ENCODE measurements around the gene SNRPD2.
A peak's percentile ranks its signal among the peaks of the same experiment; 100 is the strongest.

SNRPD2 gene

DNA sequence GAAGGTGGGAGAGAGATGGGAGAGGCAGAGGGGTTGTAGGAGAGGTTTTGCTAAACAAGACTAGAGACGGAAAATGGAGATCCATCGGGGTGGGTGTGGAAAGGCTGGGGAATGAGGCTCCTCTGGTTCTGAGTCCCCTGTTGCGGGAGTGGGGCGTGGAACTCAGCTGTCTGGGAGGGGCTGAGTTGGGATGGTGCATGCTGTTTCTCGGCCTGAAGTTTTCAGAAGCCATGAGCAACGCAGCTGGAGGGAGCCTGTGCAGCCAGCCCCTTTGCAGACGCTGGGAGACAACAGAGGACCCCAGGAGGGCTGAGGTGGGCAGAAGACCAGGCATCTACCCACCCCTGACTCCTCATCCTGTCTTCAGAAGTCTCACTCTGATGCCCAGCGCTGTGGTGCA, 31.1 kb downstream of the SNRPD2 start:
- no peak overlapping the region for H3K4me3 ChIP-seq (ENCODE audit: low read depth, low read length)
- TF ChIP-seq, protein P1, sequence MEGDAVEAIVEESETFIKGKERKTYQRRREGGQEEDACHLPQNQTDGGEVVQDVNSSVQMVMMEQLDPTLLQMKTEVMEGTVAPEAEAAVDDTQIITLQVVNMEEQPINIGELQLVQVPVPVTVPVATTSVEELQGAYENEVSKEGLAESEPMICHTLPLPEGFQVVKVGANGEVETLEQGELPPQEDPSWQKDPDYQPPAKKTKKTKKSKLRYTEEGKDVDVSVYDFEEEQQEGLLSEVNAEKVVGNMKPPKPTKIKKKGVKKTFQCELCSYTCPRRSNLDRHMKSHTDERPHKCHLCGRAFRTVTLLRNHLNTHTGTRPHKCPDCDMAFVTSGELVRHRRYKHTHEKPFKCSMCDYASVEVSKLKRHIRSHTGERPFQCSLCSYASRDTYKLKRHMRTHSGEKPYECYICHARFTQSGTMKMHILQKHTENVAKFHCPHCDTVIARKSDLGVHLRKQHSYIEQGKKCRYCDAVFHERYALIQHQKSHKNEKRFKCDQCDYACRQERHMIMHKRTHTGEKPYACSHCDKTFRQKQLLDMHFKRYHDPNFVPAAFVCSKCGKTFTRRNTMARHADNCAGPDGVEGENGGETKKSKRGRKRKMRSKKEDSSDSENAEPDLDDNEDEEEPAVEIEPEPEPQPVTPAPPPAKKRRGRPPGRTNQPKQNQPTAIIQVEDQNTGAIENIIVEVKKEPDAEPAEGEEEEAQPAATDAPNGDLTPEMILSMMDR (IDR thresholded peaks at IDR 0.05; ENCODE audit: low read depth, low read length) = no peak
- no peak for DNase-seq

GRCh38 chr19:45659096-45659729, 32.5 kb downstream of the SNRPD2 start:
- H3K4me3 ChIP-seq (ENCODE audit: low read depth, low read length) = no peak overlapping the region
- H3K4me1 ChIP-seq = no peaks in the 10 kb centered on the region
- H3K9me3 ChIP-seq = no peaks in the 10 kb centered on the region
- TF ChIP-seq, protein P1 (IDR thresholded peaks at IDR 0.05; ENCODE audit: low read depth, low read length) = no peak
- no peaks in the 10 kb centered on the region for H3K27me3 ChIP-seq
- DNase-seq = no peak
- no peaks in the 10 kb centered on the region for H3K36me3 ChIP-seq

More for the DNA sequence above, 31.1 kb downstream of the SNRPD2 start:
- no peaks in the 10 kb centered on the region for H3K27me3 ChIP-seq
- no peaks in the 10 kb centered on the region for H3K36me3 ChIP-seq
- no peaks in the 10 kb centered on the region for H3K9me3 ChIP-seq
- H3K4me1 ChIP-seq = no peaks in the 10 kb centered on the region

GRCh38 chr19:45657520-45658167, 34.1 kb downstream of the SNRPD2 start:
- DNase-seq = peak; percentile 45
- TF ChIP-seq, protein P1 (IDR thresholded peaks at IDR 0.05; ENCODE audit: low read depth, low read length) = no peak
- no peak overlapping the region for H3K4me3 ChIP-seq (ENCODE audit: low read depth, low read length)
- H3K4me1 ChIP-seq = no peaks in the 10 kb centered on the region
- H3K9me3 ChIP-seq = no peaks in the 10 kb centered on the region
- H3K36me3 ChIP-seq = no peaks in the 10 kb centered on the region
- H3K27me3 ChIP-seq = no peaks in the 10 kb centered on the region

- H3K4me3 ChIP-seq (ENCODE audit: low read depth, low read length) = no peak overlapping the region
- DNase-seq = no peak
Observed at GRCh38 chr19:45655073-45655472, 36.7 kb downstream of the SNRPD2 start.

GRCh38 chr19:45653634-45654033, 38.1 kb downstream of the SNRPD2 start:
- Histone ChIP-seq H3K4me3 (ENCODE audit: low read depth, low read length) (peak overlapping the region; percentile 48), H3K4me1 (no peaks in the 10 kb centered on the region), H3K36me3 (no peaks in the 10 kb centered on the region), H3K9me3 (no peaks in the 10 kb centered on the region), H3K27me3 (no peaks in the 10 kb centered on the region)
- TF ChIP-seq, protein P1 (IDR thresholded peaks at IDR 0.05; ENCODE audit: low read depth, low read length) = no peak
- DNase-seq = peak; percentile 64

More at GRCh38 chr19:45655073-45655472, 36.7 kb downstream of the SNRPD2 start:
- no peaks in the 10 kb centered on the region for H3K27me3 ChIP-seq
- TF ChIP-seq, protein P1 (IDR thresholded peaks at IDR 0.05; ENCODE audit: low read depth, low read length) = no peak
- no peaks in the 10 kb centered on the region for H3K9me3 ChIP-seq
- no peaks in the 10 kb centered on the region for H3K36me3 ChIP-seq
- H3K4me1 ChIP-seq = no peaks in the 10 kb centered on the region

GRCh38 chr19:45650722-45651121, 41.0 kb downstream of the SNRPD2 start:
- Histone ChIP-seq H3K36me3 (no peaks in the 10 kb centered on the region), H3K27me3 (no peaks in the 10 kb centered on the region), H3K4me1 (no peaks in the 10 kb centered on the region), H3K9me3 (no peaks in the 10 kb centered on the region), H3K4me3 (ENCODE audit: low read depth, low read length) (no peak overlapping the region)
- DNase-seq = no peak
- TF ChIP-seq, protein P1 (IDR thresholded peaks at IDR 0.05; ENCODE audit: low read depth, low read length) = no peak
